ENCODE data around the gene PLEKHG2. TPM values are rescaled to one million over a fixed set of nuclear protein-coding genes. Genes with fewer than 3 reads are reported as not detected.

PLEKHG2 gene
- total and polyA plus RNA-seq, 9 of the 15 experiments (the other 6 are each of a cell fraction or from before 2014, with no cell fraction given), result 0.98 to 45.7 (median 9.8) TPM

DNA sequence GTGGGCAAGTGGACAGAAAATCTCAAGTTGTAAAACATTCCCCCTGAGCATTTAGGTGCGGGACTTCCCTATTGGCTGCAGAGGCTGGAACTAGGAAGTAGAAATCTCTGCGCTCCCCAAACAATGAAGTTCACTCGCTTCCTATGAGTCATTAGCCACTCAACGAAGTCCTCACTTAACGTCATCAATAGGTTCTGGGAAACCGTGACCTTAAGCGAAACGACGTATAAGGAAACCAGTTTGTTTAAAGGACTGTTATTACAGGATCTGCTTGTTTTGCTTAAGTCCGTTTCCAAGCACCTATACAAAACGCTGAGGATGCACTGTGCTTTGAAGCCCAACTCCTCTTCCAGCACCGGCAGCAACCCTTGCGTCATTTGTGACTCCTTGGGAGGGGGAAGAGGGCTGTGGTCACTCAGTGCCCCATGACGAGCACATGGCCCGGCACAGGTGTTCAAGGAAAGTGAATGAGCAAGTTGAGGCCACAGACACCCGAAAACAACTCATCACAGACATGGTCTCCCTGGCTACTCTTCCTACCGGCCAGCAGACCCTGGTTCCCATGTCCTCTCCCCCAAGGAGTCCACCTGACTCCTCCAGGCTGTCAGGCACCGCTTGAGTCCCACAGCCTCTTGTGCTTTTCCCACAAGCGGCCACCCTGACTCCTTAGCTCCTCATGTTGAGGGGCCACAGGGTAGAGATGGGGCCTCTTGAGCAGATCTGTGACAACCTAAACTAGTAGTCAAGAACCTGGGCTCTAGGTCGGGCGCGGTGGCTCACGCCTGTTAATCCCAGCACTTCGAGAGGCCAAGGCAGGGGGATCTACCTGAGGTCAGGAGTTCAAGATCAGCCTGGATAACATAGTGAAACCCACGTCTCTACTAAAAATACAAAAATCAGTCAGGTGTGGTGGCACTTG, 18.5 kb downstream of the PLEKHG2 start (continued):
- no peak for TF ChIP-seq FOXA1 (IDR thresholded peaks at IDR 0.05; ENCODE audit: borderline replicate concordance)
- peak; percentile 91 for TF ChIP-seq CREB1 (IDR thresholded peaks at IDR 0.05)
- TF ChIP-seq CREB1 (CRISPR knock-in tag; IDR thresholded peaks at IDR 0.05), result peak; percentile 84
- peak; percentile 64; the same call in 1 of the 2 replicates for TF ChIP-seq C11orf30 (IDR thresholded peaks at IDR 0.05; ENCODE audit: low read depth)
- TF ChIP-seq, protein P1, sequence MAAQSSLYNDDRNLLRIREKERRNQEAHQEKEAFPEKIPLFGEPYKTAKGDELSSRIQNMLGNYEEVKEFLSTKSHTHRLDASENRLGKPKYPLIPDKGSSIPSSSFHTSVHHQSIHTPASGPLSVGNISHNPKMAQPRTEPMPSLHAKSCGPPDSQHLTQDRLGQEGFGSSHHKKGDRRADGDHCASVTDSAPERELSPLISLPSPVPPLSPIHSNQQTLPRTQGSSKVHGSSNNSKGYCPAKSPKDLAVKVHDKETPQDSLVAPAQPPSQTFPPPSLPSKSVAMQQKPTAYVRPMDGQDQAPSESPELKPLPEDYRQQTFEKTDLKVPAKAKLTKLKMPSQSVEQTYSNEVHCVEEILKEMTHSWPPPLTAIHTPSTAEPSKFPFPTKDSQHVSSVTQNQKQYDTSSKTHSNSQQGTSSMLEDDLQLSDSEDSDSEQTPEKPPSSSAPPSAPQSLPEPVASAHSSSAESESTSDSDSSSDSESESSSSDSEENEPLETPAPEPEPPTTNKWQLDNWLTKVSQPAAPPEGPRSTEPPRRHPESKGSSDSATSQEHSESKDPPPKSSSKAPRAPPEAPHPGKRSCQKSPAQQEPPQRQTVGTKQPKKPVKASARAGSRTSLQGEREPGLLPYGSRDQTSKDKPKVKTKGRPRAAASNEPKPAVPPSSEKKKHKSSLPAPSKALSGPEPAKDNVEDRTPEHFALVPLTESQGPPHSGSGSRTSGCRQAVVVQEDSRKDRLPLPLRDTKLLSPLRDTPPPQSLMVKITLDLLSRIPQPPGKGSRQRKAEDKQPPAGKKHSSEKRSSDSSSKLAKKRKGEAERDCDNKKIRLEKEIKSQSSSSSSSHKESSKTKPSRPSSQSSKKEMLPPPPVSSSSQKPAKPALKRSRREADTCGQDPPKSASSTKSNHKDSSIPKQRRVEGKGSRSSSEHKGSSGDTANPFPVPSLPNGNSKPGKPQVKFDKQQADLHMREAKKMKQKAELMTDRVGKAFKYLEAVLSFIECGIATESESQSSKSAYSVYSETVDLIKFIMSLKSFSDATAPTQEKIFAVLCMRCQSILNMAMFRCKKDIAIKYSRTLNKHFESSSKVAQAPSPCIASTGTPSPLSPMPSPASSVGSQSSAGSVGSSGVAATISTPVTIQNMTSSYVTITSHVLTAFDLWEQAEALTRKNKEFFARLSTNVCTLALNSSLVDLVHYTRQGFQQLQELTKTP (IDR thresholded peaks at IDR 0.05; ENCODE audit: low read depth in 1 of 2, partially characterized antibody in 2 of 2), result peak in 1 of 2 experiments; percentile 33
- no peak for TF ChIP-seq SRSF1 (IDR thresholded peaks at IDR 0.05; ENCODE audit: low read depth, low read length)
- TF ChIP-seq RB1 (IDR thresholded peaks at IDR 0.05; ENCODE audit: low read depth), result no peak
- TF ChIP-seq, protein P2, sequence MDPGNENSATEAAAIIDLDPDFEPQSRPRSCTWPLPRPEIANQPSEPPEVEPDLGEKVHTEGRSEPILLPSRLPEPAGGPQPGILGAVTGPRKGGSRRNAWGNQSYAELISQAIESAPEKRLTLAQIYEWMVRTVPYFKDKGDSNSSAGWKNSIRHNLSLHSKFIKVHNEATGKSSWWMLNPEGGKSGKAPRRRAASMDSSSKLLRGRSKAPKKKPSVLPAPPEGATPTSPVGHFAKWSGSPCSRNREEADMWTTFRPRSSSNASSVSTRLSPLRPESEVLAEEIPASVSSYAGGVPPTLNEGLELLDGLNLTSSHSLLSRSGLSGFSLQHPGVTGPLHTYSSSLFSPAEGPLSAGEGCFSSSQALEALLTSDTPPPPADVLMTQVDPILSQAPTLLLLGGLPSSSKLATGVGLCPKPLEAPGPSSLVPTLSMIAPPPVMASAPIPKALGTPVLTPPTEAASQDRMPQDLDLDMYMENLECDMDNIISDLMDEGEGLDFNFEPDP (CRISPR knock-in tag; IDR thresholded peaks at IDR 0.05), result no peak
- TF ChIP-seq KAT7 (CRISPR knock-in tag; IDR thresholded peaks at IDR 0.05; ENCODE audit: borderline replicate concordance), result no peak
- TF ChIP-seq ZNF24 (IDR thresholded peaks at IDR 0.05), result 0 out of 2 replicates have a peak, but pooled peaks have one; percentile 38
- TF ChIP-seq HMGN3 (IDR thresholded peaks at IDR 0.05; ENCODE audit: borderline replicate concordance, extremely low read depth, insufficient read length, low read depth, low read length), result no peak
- TF ChIP-seq TSC22D4 (tag; IDR thresholded peaks at IDR 0.05), result no peak
- TF ChIP-seq ZNF584 (CRISPR knock-in tag; IDR thresholded peaks at IDR 0.05; ENCODE audit: low read depth), result peak; percentile 87
- TF ChIP-seq TRIM24 (IDR thresholded peaks at IDR 0.05), result no peak
- no peak; the same call in 1 of the 2 replicates for TF ChIP-seq MYNN (IDR thresholded peaks at IDR 0.05)
- no peak for TF ChIP-seq MYNN (CRISPR knock-in tag; IDR thresholded peaks at IDR 0.05)
- no peak for TF ChIP-seq PYGO2 (tag; IDR thresholded peaks at IDR 0.05)
- TF ChIP-seq ZNF134 (CRISPR knock-in tag; conservative IDR thresholded peaks at IDR 0.05), result no peak
- TF ChIP-seq HNRNPL (IDR thresholded peaks at IDR 0.05; ENCODE audit: low read depth, low read length), result no peak
- TF ChIP-seq POLR2H (tag; IDR thresholded peaks at IDR 0.05; ENCODE audit: low read depth), result peak; percentile 34; the same call in 1 of the 2 replicates
- TF ChIP-seq, protein P3, sequence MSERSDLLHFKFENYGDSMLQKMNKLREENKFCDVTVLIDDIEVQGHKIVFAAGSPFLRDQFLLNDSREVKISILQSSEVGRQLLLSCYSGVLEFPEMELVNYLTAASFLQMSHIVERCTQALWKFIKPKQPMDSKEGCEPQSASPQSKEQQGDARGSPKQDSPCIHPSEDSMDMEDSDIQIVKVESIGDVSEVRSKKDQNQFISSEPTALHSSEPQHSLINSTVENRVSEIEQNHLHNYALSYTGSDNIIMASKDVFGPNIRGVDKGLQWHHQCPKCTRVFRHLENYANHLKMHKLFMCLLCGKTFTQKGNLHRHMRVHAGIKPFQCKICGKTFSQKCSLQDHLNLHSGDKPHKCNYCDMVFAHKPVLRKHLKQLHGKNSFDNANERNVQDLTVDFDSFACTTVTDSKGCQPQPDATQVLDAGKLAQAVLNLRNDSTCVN (CRISPR knock-in tag; IDR thresholded peaks at IDR 0.05), result no peak
- TF ChIP-seq ARNT (IDR thresholded peaks at IDR 0.05), result no peak
- TF ChIP-seq ZSCAN32 (CRISPR knock-in tag; IDR thresholded peaks at IDR 0.05), result no peak
